PC-9 (cell line): ENCODE results near the gene FAM241B. TPM values are rescaled to one million over a fixed set of nuclear protein-coding genes. Genes with fewer than 3 reads are reported as not detected.

Experiments used
- BruUV-seq: library from RNA; stranded (reverse); fragments of 400-500 nt; replicated peaks from 2 replicates; lab custom pipeline; 2021; lab: Mats Ljungman, UMichigan
- CTCF ChIA-PET: fragments of 300-600 bp; sonication (Branson Sonifier 250); formaldehyde crosslinking; loops from one replicate; lab custom pipeline; 2022; ENCODE audit warnings: antibody characterized with exemption; lab: Charles Lee
- POLR2A ChIA-PET: fragments of 300-600 bp; sonication (Branson Sonifier 250); formaldehyde crosslinking; loops from one replicate; lab custom pipeline; 2022; ENCODE audit warnings: antibody characterized with exemption; ENCODE audit not compliant: unreplicated experiment; lab: Charles Lee
- DNase-seq, 2 experiments: peaks; one replicate each; pipeline versions ENCODE4 v3.0.0 to v3.0.0-alpha.2; 2015 to 2022; ENCODE audit warnings: mixed read lengths in 1 of 2
- H2AFZ ChIP-seq: fragments of 200-600 bp; sonication (generic); 2 replicates; pipeline ENCODE4 v1.8.1; 2017; ENCODE audit warnings: antibody characterized with exemption
- H3F3A ChIP-seq: fragments of 200-600 bp; sonication (generic); 2 replicates; pipeline ENCODE4 v1.8.1; 2017; ENCODE audit warnings: antibody characterized with exemption, mild to moderate bottlenecking, low read depth; ENCODE audit not compliant: insufficient read depth
- H3K27ac ChIP-seq: fragments of 200-600 bp; sonication (generic); 2 replicates; pipeline ENCODE4 v1.6.1; 2016; ENCODE audit warnings: mixed run types
- H3K27me3 ChIP-seq: fragments of 200-600 bp; sonication (generic); 2 replicates; pipeline ENCODE4 v1.6.1; 2016; ENCODE audit warnings: low read depth, mixed run types; ENCODE audit not compliant: insufficient read depth
- H3K36me3 ChIP-seq: fragments of 200-600 bp; sonication (generic); 2 replicates; pipeline ENCODE4 v1.6.1; 2016; ENCODE audit warnings: low read depth, mixed run types
- H3K4me1 ChIP-seq: fragments of 200-600 bp; sonication (generic); replicated peaks from 2 replicates; pipeline ENCODE4 v1.6.1; 2016; ENCODE audit warnings: mixed run types; ENCODE audit not compliant: insufficient read depth
- H3K4me2 ChIP-seq: fragments of 200-600 bp; sonication (generic); 2 replicates; pipeline ENCODE4 v1.6.1; 2017; ENCODE audit warnings: mixed run types
- H3K4me3 ChIP-seq: fragments of 200-600 bp; sonication (generic); 2 replicates; pipeline ENCODE4 v1.6.1; 2016; ENCODE audit warnings: mixed run types
- H3K79me2 ChIP-seq: fragments of 200-600 bp; sonication (generic); 2 replicates; pipeline ENCODE4 v1.6.1; 2017; ENCODE audit warnings: low read depth, mixed run types
- H3K9me2 ChIP-seq: fragments of 200-600 bp; sonication (generic); 2 replicates; pipeline ENCODE4 v1.8.1; 2017; ENCODE audit warnings: mild to moderate bottlenecking; ENCODE audit not compliant: insufficient read depth
- H3K9me3 ChIP-seq: fragments of 200-600 bp; sonication (generic); 2 replicates; pipeline ENCODE4 v1.8.1; 2016; ENCODE audit warnings: low read depth; ENCODE audit not compliant: insufficient read depth
- H4K20me1 ChIP-seq: fragments of 200-600 bp; sonication (generic); 2 replicates; pipeline ENCODE4 v1.8.1; 2017; ENCODE audit not compliant: insufficient read depth
- EZH2 ChIP-seq: fragments of 200-600 bp; sonication (generic); IDR thresholded peaks from 2 replicates; pipeline ENCODE4 v1.8.0; 2017; ENCODE audit warnings: antibody characterized with exemption, low read depth
- intact Hi-C: fragments of 100-400 bp; cut with micrococcal nuclease; formaldehyde crosslinking; loops from one replicate; pipeline ENCODE4 v1.10.0; 2022; ENCODE audit not compliant: unreplicated experiment
- total RNA-seq: library from RNA; stranded (reverse); gene quantifications from 2 replicates; pipeline ENCODE4 v1.2.3, GENCODE V29; 2021
- TF ChIP-seq, protein P1 (sequence below): fragments of 200-600 bp; sonication (generic); conservative IDR thresholded peaks from 2 replicates; pipeline ENCODE4 v1.6.1; 2017; ENCODE audit warnings: mixed run types, antibody characterized with exemption, mild to moderate bottlenecking, moderate library complexity

Gene FAM241B
- total RNA-seq, 1 experiment from 2014 or later: 10.7 TPM

DNA sequence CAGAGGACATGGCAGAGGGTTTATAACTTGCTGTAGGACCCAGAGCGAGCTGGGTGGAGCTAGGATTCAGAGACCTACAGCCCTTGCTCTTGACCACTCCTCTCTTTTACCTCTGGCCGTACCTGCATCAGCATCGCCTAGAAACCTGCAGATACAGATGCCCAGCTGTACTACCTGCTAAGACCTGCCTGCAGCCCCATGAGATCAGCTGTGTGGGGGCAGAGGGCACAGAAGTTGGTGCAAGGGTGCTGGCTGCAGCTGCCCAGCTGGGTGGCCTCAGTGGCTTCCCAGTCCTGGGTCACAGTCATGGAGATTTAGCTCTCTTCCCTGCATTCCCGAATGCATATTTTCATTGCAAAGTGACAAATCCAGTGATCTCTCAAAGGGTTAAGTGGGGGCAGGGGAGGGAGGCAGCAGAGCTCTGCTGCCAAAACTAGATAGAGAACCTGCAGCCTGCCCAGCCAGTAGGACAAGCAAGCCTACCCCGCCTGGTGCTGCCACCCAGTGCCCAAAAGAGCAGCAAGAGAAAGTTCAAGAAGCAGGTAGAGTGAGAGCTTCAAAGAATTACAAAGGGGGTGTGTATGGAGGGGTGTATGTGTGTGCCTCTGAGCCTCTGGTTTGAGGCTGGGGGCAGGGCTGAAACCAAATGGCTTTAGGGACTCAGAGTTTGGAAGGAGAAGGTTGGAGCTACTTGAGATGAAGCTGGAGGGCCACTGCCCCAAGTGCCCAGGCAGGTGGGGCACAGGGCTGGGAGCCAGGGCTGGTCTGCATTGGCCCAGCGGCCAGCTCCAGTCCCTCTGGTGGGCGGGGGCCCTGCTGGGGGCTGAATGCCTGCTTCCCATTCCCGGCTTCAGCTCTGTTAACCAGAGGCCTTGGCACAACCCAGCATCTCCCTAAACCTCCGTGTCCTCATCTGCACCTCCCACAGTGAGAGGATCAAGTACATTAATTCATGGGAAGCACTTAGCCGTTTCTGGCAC lies 6.9 kb downstream of the FAM241B start:
- Histone ChIP-seq H3K4me1 (peaks cover 10% of the 10 kb centered on the region), H4K20me1 (no peaks in the 10 kb centered on the region), H3K9me2 (no peaks in the 10 kb centered on the region), H3K4me2 (no peak overlapping the region), H3K36me3 (no peaks in the 10 kb centered on the region), H3K4me3 (no peak overlapping the region), H3K27me3 (no peaks in the 10 kb centered on the region), H3F3A (no peaks in the 10 kb centered on the region), H2AFZ (no peak overlapping the region), H3K9me3 (no peaks in the 10 kb centered on the region), H3K27ac (no peak overlapping the region), H3K79me2 (no peaks in the 10 kb centered on the region)
- no TSS peak for BruUV-seq
- ChIA-PET POLR2A (no interaction called here), CTCF (interaction anchor here (0.5 to 5.3 kb wide), 14 partner anchors 12 to 540 kb away, joined by 3 to 43 read pairs (median 4); no protein-coding TSS in a partner anchor)
- intact Hi-C loops: loop anchor here (1.0 to 10.0 kb wide), 4 partner anchors 122 to 632 kb away; no protein-coding TSS in a partner anchor
- DNase-seq: peak in 1 of 2 experiments; percentile 61
- TF ChIP-seq, protein P1, sequence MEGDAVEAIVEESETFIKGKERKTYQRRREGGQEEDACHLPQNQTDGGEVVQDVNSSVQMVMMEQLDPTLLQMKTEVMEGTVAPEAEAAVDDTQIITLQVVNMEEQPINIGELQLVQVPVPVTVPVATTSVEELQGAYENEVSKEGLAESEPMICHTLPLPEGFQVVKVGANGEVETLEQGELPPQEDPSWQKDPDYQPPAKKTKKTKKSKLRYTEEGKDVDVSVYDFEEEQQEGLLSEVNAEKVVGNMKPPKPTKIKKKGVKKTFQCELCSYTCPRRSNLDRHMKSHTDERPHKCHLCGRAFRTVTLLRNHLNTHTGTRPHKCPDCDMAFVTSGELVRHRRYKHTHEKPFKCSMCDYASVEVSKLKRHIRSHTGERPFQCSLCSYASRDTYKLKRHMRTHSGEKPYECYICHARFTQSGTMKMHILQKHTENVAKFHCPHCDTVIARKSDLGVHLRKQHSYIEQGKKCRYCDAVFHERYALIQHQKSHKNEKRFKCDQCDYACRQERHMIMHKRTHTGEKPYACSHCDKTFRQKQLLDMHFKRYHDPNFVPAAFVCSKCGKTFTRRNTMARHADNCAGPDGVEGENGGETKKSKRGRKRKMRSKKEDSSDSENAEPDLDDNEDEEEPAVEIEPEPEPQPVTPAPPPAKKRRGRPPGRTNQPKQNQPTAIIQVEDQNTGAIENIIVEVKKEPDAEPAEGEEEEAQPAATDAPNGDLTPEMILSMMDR: peak; percentile 61
- TF ChIP-seq EZH2: no peak

GRCh38 chr10:69638642-69639041 lies 8.6 kb downstream of the FAM241B start:
- no TSS peak for BruUV-seq
- Histone ChIP-seq H3F3A (no peaks in the 10 kb centered on the region), H3K27ac (no peak overlapping the region), H3K27me3 (peaks cover 7% of the 10 kb centered on the region; the same call in 1 of the 2 replicates), H2AFZ (no peak overlapping the region), H3K36me3 (no peaks in the 10 kb centered on the region), H3K79me2 (no peaks in the 10 kb centered on the region), H4K20me1 (no peaks in the 10 kb centered on the region), H3K9me2 (no peaks in the 10 kb centered on the region), H3K4me1 (peaks cover 10% of the 10 kb centered on the region), H3K4me3 (no peak overlapping the region), H3K4me2 (no peak overlapping the region), H3K9me3 (no peaks in the 10 kb centered on the region)
- no peak for DNase-seq
- ChIA-PET CTCF (interaction anchor here (0.5 to 5.3 kb wide), 3 partner anchors 124 to 179 kb away, joined by 3 to 43 read pairs (median 7); no protein-coding TSS in a partner anchor), POLR2A (no interaction called here)
- TF ChIP-seq, protein P1: no peak
- no peak for TF ChIP-seq EZH2
- intact Hi-C loops: loop anchor here (1.0 to 10.0 kb wide), 4 partner anchors 230 to 634 kb away; no protein-coding TSS in a partner anchor

- Histone ChIP-seq H3K27ac (no peak overlapping the region), H3K36me3 (no peaks in the 10 kb centered on the region), H3F3A (no peaks in the 10 kb centered on the region), H3K9me2 (no peaks in the 10 kb centered on the region), H3K4me1 (peaks cover 10% of the 10 kb centered on the region), H3K4me3 (no peak overlapping the region), H2AFZ (no peak overlapping the region), H4K20me1 (no peaks in the 10 kb centered on the region), H3K79me2 (no peaks in the 10 kb centered on the region), H3K4me2 (no peak overlapping the region), H3K9me3 (no peaks in the 10 kb centered on the region), H3K27me3 (peaks cover 14% of the 10 kb centered on the region; the same call in 1 of the 2 replicates)
- POLR2A ChIA-PET: no interaction called here
- CTCF ChIA-PET: interaction anchor here (0.6 to 5.3 kb wide), 2 partner anchors 125 to 131 kb away, joined by 3 to 43 read pairs; no protein-coding TSS in a partner anchor
- no TSS peak for BruUV-seq
- TF ChIP-seq, protein P1: peak; percentile 98
- TF ChIP-seq EZH2: no peak
- peak; percentile 46 to 62 for DNase-seq
- intact Hi-C loops: loop anchor here (1.0 to 10.0 kb wide), 4 partner anchors 231 to 635 kb away; no protein-coding TSS in a partner anchor
These were observed 9.5 kb downstream of the FAM241B start for GRCh38 chr10:69639291-69640195.
